Measurements from ENCODE around the gene ENPP1. TPM values are rescaled to one million over a fixed set of nuclear protein-coding genes. Genes with fewer than 3 reads are reported as not detected.

ENPP1 gene
- total and polyA plus RNA-seq, 2 of the 4 experiments (the other 2 are of a cell fraction): 10.9 to 38.9 TPM

GRCh38 chr6:131768964-131769363 lies 38.9 kb upstream of the ENPP1 start:
- intact Hi-C loops (cut with micrococcal nuclease): no loop called here
- Histone ChIP-seq H3K4me1 (ENCODE audit: control insufficient read depth, insufficient read depth, low read length) (peaks cover 2% of the 10 kb centered on the region; the same call in 1 of the 2 replicates), H3K79me1 (ENCODE audit: low read depth in 1 of 2, low read length in 2 of 2) (no peaks in the 10 kb centered on the region), H3K4me2 (ENCODE audit: low read depth, low read length) (no peak overlapping the region), H2BK120ac (ENCODE audit: low read depth, low read length) (no peak overlapping the region), H3K9me1 (ENCODE audit: insufficient read depth, low read length) (no peaks in the 10 kb centered on the region), H3K23ac (ENCODE audit: low read depth, low read length) (no peak overlapping the region), H3K36me3 (ENCODE audit: control insufficient read depth, insufficient read depth, low read length) (no peaks in the 10 kb centered on the region), H3K9ac (ENCODE audit: low read depth, low read length) (no peak overlapping the region), H4K5ac (ENCODE audit: low read depth, low read length) (no peak overlapping the region), H2AK5ac (ENCODE audit: low read depth, low read length) (no peak overlapping the region), H3K27ac (ENCODE audit: insufficient read depth, low read length) (no peak overlapping the region), H4K8ac (ENCODE audit: low read depth in 2 of 2, low read length in 2 of 2) (no peak overlapping the region), H3K27me3 (ENCODE audit: control insufficient read depth, insufficient read depth, low read length) (no peaks in the 10 kb centered on the region; the same call in 1 of the 2 replicates), H3K4me3 (ENCODE audit: insufficient read depth, low read depth, low read length) (no peak overlapping the region), H3K56ac (ENCODE audit: extremely low read depth, insufficient read depth, low read length) (no peak overlapping the region), H2BK15ac (ENCODE audit: low read depth, low read length) (no peak overlapping the region), H2AFZ (replicated peaks; ENCODE audit: low read length, poor library complexity) (no peak overlapping the region), H4K20me1 (ENCODE audit: insufficient read depth, low read length) (no peaks in the 10 kb centered on the region), H2BK20ac (ENCODE audit: low read depth, low read length) (no peak overlapping the region), H3K18ac (ENCODE audit: low read depth, low read length) (no peak overlapping the region), H3K4ac (ENCODE audit: low read depth, low read length) (no peak overlapping the region), H3K14ac (replicated peaks; ENCODE audit: low read depth, low read length) (no peak overlapping the region), H2AK9ac (replicated peaks; ENCODE audit: low read depth, low read length, poor library complexity) (no peak overlapping the region), H3K9me3 (ENCODE audit: control insufficient read depth, insufficient read depth, low read length) (no peaks in the 10 kb centered on the region), H2BK5ac (ENCODE audit: low read depth, low read length, poor library complexity, severe bottlenecking) (no peak overlapping the region), H4K91ac (ENCODE audit: insufficient read depth, low read depth, low read length) (no peak overlapping the region)
- no peak for DNase-seq
- no peak for ATAC-seq (ENCODE audit: low read depth)
- TF ChIP-seq MXI1 (IDR thresholded peaks at IDR 0.05; ENCODE audit: borderline replicate concordance, low read depth, low read length): no peak
- TF ChIP-seq CTCF (conservative IDR thresholded peaks at IDR 0.05; ENCODE audit: low read depth, low read length): no peak
- TF ChIP-seq RAD21 (IDR thresholded peaks at IDR 0.05; ENCODE audit: low read length): no peak
- no peak for TF ChIP-seq MAFK (IDR thresholded peaks at IDR 0.05; ENCODE audit: low read depth, low read length)
- no peak for TF ChIP-seq CEBPB (IDR thresholded peaks at IDR 0.05; ENCODE audit: low read depth, low read length)
- TF ChIP-seq SMC3 (IDR thresholded peaks at IDR 0.05; ENCODE audit: low read depth, low read length): no peak
- TF ChIP-seq RCOR1 (IDR thresholded peaks at IDR 0.05; ENCODE audit: insufficient replicate concordance, low read length): no peak
- no peak for TF ChIP-seq RFX5 (IDR thresholded peaks at IDR 0.05; ENCODE audit: low read depth, low read length)
- no peak for TF ChIP-seq FOS (IDR thresholded peaks at IDR 0.05; ENCODE audit: low read depth, low read length)
- no peak for TF ChIP-seq POLR2A (IDR thresholded peaks at IDR 0.05; ENCODE audit: low read depth, low read length)
- TF ChIP-seq BHLHE40 (IDR thresholded peaks at IDR 0.05; ENCODE audit: low read depth, low read length): no peak
- no peak for TF ChIP-seq USF2 (IDR thresholded peaks at IDR 0.05; ENCODE audit: low read depth, low read length)
- TF ChIP-seq ELK1 (IDR thresholded peaks at IDR 0.05; ENCODE audit: borderline replicate concordance, low read depth, low read length): no peak
- dilution Hi-C loops (cut with HindIII; ENCODE audit: low sequenced_read_pairs, unreplicated experiment): no loop called here
- ChIA-PET CTCF (no interaction called here), POLR2A (ENCODE audit: unreplicated experiment) (no interaction called here)
- in situ Hi-C loops (cut with MboI; ENCODE audit: low sequenced_read_pairs): no loop called here
- BruUV-seq (replicated peaks): no TSS peak
- WGBS, 2 experiments (ENCODE audit: extremely low coverage in 2 of 2, insufficient read length in 1 of 2): no CpG with 5 or more reads among the region's 1 CpG

All from IMR-90 (cell line).